Measurements from ENCODE around the gene CDK9. TPM values are rescaled to one million over a fixed set of nuclear protein-coding genes. Genes with fewer than 3 reads are reported as not detected.

The CDK9 gene
- total RNA-seq, 3 donors from 2014 or later (not counting 1 experiment from before 2014, with no cell fraction given) = 181 to 207 (median 188) TPM

- Mint-ChIP-seq H3K27me3 (ENCODE audit: low read depth in 2 of 2) (no peaks in the 10 kb centered on the region), H3K36me3 (no peaks in the 10 kb centered on the region)
- intact Hi-C loops (cut with micrococcal nuclease) = no loop called here
Observed at GRCh38 chr9:127809002-127809539, 23.2 kb downstream of the CDK9 start.

GRCh38 chr9:127809540-127810377 lies 23.9 kb downstream of the CDK9 start:
- Mint-ChIP-seq H3K36me3 (no peaks in the 10 kb centered on the region), H3K9me3 (no peaks in the 10 kb centered on the region), H3K27ac (no peak overlapping the region), H3K4me3 (no peak overlapping the region), H3K27me3 (ENCODE audit: low read depth in 2 of 2) (no peaks in the 10 kb centered on the region), H3K4me1 (peaks cover 0 to 5% of the 10 kb centered on the region in 2 donors)
- ATAC-seq (no peak), DNase-seq (no peak)
- Histone ChIP-seq H3K4me1 (ENCODE audit: control insufficient read depth, insufficient read depth, low read length) (peaks cover 4% of the 10 kb centered on the region), H3K9me3 (ENCODE audit: control insufficient read depth, insufficient read depth, low read length) (no peaks in the 10 kb centered on the region), H3K4me3 (ENCODE audit: low read length) (no peak overlapping the region), H3K27me3 (ENCODE audit: control insufficient read depth, insufficient read depth, low read length) (no peaks in the 10 kb centered on the region), H3K36me3 (ENCODE audit: control insufficient read depth, insufficient read depth, low read length) (peaks cover 52% of the 10 kb centered on the region), H3K27ac (ENCODE audit: low read length) (no peak overlapping the region)
- 89% methylated on average over 49 of the region's 57 CpGs for WGBS (ENCODE audit: insufficient coverage)
- TF ChIP-seq CTCF (IDR thresholded peaks at IDR 0.05) = no peak
- intact Hi-C loops (cut with micrococcal nuclease) = no loop called here

More at GRCh38 chr9:127809002-127809539, 23.2 kb downstream of the CDK9 start:
- 91% methylated on average over 9 of the region's 9 CpGs for WGBS (ENCODE audit: insufficient coverage)
- Mint-ChIP-seq H3K9me3 (no peaks in the 10 kb centered on the region), H3K4me3 (no peak overlapping the region), H3K27ac (no peak overlapping the region), H3K4me1 (peaks cover 0 to 5% of the 10 kb centered on the region in 2 donors)
- Histone ChIP-seq H3K27ac (ENCODE audit: low read length) (no peak overlapping the region), H3K36me3 (ENCODE audit: control insufficient read depth, insufficient read depth, low read length) (peaks cover 48% of the 10 kb centered on the region), H3K4me3 (ENCODE audit: low read length) (no peak overlapping the region), H3K4me1 (ENCODE audit: control insufficient read depth, insufficient read depth, low read length) (peaks cover 9% of the 10 kb centered on the region), H3K9me3 (ENCODE audit: control insufficient read depth, insufficient read depth, low read length) (no peaks in the 10 kb centered on the region), H3K27me3 (ENCODE audit: control insufficient read depth, insufficient read depth, low read length) (no peaks in the 10 kb centered on the region)
- DNase-seq (no peak), ATAC-seq (peak in 2 of 3 donors; percentile 44 to 45)
- TF ChIP-seq CTCF (IDR thresholded peaks at IDR 0.05) = no peak

- intact Hi-C loops (cut with micrococcal nuclease) = no loop called here
- H3K36me3 Mint-ChIP-seq = no peaks in the 10 kb centered on the region
- ATAC-seq (no peak), DNase-seq (no peak)
- H3K4me1 Mint-ChIP-seq = peaks cover 0 to 5% of the 10 kb centered on the region in 2 donors
- H3K9me3 ChIP-seq (ENCODE audit: control insufficient read depth, insufficient read depth, low read length) = no peaks in the 10 kb centered on the region
- H3K27ac Mint-ChIP-seq = no peak overlapping the region
- no peak for TF ChIP-seq CTCF (IDR thresholded peaks at IDR 0.05)
- no peak overlapping the region for H3K27ac ChIP-seq (ENCODE audit: low read length)
- 98% methylated on average over 10 of the region's 10 CpGs for WGBS (ENCODE audit: insufficient coverage)
- no peaks in the 10 kb centered on the region for H3K27me3 Mint-ChIP-seq (ENCODE audit: low read depth in 2 of 2)
- peaks cover 4% of the 10 kb centered on the region for H3K4me1 ChIP-seq (ENCODE audit: control insufficient read depth, insufficient read depth, low read length)
- H3K27me3 ChIP-seq (ENCODE audit: control insufficient read depth, insufficient read depth, low read length) = no peaks in the 10 kb centered on the region
- H3K9me3 Mint-ChIP-seq = no peaks in the 10 kb centered on the region
- H3K4me3 Mint-ChIP-seq = no peak overlapping the region
- no peak overlapping the region for H3K4me3 ChIP-seq (ENCODE audit: low read length)
- peaks cover 60% of the 10 kb centered on the region for H3K36me3 ChIP-seq (ENCODE audit: control insufficient read depth, insufficient read depth, low read length)
Observed at GRCh38 chr9:127810378-127811187, 24.7 kb downstream of the CDK9 start.
